HL-60 (cell line): ENCODE measurements around the gene ELF4.

Experiments
- CTCF ChIP-seq: IDR thresholded peaks from one replicate; pipeline ENCODE4 v1.5.1; 2011; ENCODE audit warnings: low read length, control low read depth, inconsistent platforms; ENCODE audit not compliant: insufficient read depth
- POLR2AphosphoS5 ChIP-seq: IDR thresholded peaks from 2 replicates; pipeline ENCODE4 v1.6.1; 2012; ENCODE audit warnings: low read depth
- SPI1 ChIP-seq: IDR thresholded peaks from 2 replicates; pipeline ENCODE4 v1.6.1; 2012; ENCODE audit warnings: low read depth, mild to moderate bottlenecking, borderline replicate concordance

- TF ChIP-seq CTCF (no peak), SPI1 (no peak), POLR2AphosphoS5 (no peak)
Measured at GRCh38 chrX:130093271-130093670, 17.0 kb downstream of the ELF4 start.
